ENCODE results near the gene HTR1D.

Gene HTR1D

GRCh38 chr1:23156940-23157339 lies 60.4 kb downstream of the HTR1D start:
- no peak for DNase-seq (ENCODE audit: extremely low read depth in 1 of 2, low read depth in 1 of 2)

GRCh38 chr1:23152966-23153684 lies 64.2 kb downstream of the HTR1D start:
- no peak for DNase-seq (ENCODE audit: extremely low read depth in 1 of 2, low read depth in 1 of 2)

- no peak for DNase-seq (ENCODE audit: extremely low read depth in 1 of 2, low read depth in 1 of 2)
Observed at GRCh38 chr1:23150742-23151141, 66.6 kb downstream of the HTR1D start.

GRCh38 chr1:23150125-23150524 lies 67.2 kb downstream of the HTR1D start:
- no peak for DNase-seq (ENCODE audit: extremely low read depth in 1 of 2, low read depth in 1 of 2)

GRCh38 chr1:23149114-23149513 lies 68.2 kb downstream of the HTR1D start:
- DNase-seq (ENCODE audit: extremely low read depth in 1 of 2, low read depth in 1 of 2), result no peak

- no peak for DNase-seq (ENCODE audit: extremely low read depth in 1 of 2, low read depth in 1 of 2)
Observed at GRCh38 chr1:23148084-23148483, 69.2 kb downstream of the HTR1D start.

All from stimulated activated CD8-positive, alpha-beta memory T cell treated with anti-CD3 and anti-CD28 coated beads, Interleukin-7, amount 100 ng/mL, for 48 hours (primary cell).